Measurements from ENCODE around the gene PIP5K1B.

PIP5K1B gene

DNA sequence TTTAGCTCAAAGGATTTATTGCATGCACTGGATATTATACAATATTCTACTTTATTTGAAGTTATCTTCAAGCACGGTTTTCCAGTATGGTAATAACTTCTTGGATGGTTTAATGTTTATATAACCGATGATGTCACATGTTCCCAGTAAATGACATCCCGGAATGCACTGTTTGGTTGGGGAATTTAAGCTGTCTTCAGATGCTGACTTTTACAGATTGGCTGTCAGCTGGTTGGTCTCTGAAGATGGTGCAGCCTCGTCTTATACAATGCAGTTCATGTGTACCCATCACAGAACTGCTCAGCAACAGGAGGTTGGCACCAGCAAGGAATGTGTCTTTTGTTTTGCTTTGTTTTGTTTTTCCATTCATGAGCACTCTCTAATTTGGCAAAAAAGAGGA lies 165.0 kb downstream of the PIP5K1B start:
- no peak for TF ChIP-seq POLR2A (IDR thresholded peaks at IDR 0.05; ENCODE audit: low read depth, low read length)
- no peak for FAIRE-seq
- no peak for DNase-seq (ENCODE audit: insufficient read length, low spot score)

DNA sequence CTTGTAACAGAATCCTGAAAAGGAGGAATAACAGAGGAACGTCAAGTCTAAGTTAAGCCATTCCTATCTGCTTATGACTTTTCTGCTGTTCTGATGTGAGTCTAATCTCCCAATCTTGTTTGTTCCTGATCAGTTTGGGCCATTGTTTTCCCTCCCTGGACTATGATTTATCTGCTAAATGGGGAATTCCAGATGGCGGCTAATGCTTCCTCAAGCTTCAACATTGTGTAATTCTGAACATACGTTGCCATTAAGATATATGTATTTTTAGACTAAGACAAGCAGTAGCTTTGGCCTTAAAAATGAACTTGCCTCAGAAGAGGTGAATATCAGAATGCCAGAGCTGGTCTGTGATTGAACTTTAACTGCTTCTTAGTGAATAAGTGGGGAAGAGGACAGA lies 166.2 kb downstream of the PIP5K1B start:
- no peak for TF ChIP-seq POLR2A (IDR thresholded peaks at IDR 0.05; ENCODE audit: low read depth, low read length)
- no peak for DNase-seq (ENCODE audit: insufficient read length, low spot score)
- no peak for FAIRE-seq

DNA sequence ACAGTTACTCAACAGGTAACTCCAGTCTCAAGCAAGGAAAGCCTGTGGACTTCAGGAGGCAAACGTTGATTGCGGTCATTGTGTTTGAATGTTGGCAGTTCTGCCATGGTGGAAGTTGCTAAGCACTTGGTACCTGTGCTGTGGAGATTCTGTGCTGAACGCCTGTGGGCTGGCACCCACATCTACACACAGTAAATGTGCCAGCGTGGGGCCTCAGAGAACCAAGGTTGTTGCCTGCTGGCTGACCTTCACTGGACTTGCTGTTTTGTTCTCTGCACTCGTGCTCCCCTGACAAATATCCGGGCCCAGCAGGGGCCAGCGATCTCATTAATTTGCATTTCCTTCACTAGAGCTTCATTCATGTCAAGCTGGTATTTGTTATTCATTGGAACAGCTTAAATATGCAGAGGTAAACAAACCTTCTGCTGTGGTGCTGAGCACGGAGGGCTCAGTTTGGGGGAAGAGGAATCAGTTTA lies 167.0 kb downstream of the PIP5K1B start:
- DNase-seq (ENCODE audit: insufficient read length, low spot score): no peak
- no peak for TF ChIP-seq POLR2A (IDR thresholded peaks at IDR 0.05; ENCODE audit: low read depth, low read length)
- no peak for FAIRE-seq

DNA sequence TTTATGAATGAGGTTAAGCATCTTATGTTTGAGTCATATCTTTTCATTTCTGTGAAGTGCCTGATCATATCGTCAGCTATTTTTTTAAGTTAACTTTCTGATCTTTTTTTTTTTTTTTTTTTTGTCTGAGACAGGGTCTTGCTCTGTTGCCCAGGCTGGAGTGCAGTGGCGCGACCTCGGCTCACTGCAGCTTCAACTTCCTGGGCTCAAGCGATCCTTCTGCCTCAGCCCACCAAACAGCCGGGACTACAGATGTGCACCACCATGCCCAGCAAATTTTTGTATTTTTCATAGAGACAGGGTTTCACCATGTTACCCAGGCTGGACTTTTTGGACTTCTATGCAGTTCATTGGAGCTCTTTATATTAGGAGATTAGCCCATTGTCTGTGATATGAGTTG lies 168.1 kb downstream of the PIP5K1B start:
- FAIRE-seq: no peak
- DNase-seq (ENCODE audit: insufficient read length, low spot score): no peak

DNA sequence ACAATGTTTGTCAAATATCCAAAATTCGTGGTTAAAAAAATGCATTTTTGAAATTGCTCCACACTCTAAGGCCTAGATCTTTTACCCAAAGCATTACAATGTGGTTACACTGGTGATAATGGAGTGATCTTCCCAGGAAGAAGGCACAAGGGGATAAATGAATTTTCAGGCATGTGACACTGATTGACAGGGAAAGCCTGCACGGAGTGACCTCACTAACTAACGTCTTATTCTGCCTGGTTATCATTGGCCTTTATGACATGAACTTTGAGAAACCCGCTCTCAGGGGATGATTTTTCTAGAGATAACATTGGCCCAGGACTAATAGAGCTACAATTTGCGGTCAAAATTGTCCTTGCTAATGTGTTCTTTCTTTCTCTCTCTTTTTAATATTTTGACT lies 171.2 kb downstream of the PIP5K1B start:
- DNase-seq (ENCODE audit: insufficient read length, low spot score): no peak
- TF ChIP-seq POLR2A (IDR thresholded peaks at IDR 0.05; ENCODE audit: low read depth, low read length): no peak
- no peak for FAIRE-seq

More for the DNA sequence above, 168.1 kb downstream of the PIP5K1B start:
- TF ChIP-seq POLR2A (IDR thresholded peaks at IDR 0.05; ENCODE audit: low read depth, low read length): no peak

DNA sequence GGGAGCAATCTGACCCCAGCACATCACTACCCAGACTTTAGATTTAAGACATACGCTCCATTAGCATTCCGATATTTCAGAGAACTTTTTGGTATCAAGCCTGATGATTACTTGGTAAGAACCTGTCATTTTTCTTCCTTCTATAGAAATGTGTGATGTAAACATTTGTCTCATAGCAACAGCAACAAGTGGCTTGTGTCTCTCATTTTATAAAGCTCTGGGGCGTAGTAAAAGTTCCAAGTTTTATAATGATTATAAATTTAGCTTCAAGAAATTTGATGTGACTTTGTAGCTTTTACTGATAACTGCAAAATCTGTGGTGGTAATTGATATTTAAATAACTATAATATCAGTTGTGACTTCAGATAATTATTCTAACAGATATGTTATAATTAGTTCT lies 171.6 kb downstream of the PIP5K1B start:
- DNase-seq (ENCODE audit: insufficient read length, low spot score): no peak
- TF ChIP-seq POLR2A (IDR thresholded peaks at IDR 0.05; ENCODE audit: low read depth, low read length): no peak
- no peak for FAIRE-seq

DNA sequence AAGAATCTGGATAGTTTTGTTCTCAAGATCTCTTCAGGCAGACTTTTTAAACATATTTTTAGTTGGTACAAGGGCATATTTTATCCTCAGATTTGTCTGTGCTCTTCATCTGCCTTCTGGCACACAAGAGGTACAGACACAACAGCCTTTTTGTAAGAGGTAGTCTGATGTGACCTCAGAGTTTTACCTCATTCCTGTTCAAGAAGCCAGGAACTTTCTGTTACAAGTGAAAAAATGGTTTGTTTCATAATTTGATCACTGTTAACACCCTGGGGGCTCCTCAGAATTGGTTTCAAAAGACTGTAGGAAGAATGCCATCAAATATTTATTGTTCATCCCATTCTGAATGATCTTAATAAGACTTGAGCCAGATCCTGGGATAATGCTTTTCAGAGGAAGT lies 172.2 kb downstream of the PIP5K1B start:
- DNase-seq (ENCODE audit: insufficient read length, low spot score): no peak
- FAIRE-seq: no peak
- TF ChIP-seq POLR2A (IDR thresholded peaks at IDR 0.05; ENCODE audit: low read depth, low read length): no peak

DNA sequence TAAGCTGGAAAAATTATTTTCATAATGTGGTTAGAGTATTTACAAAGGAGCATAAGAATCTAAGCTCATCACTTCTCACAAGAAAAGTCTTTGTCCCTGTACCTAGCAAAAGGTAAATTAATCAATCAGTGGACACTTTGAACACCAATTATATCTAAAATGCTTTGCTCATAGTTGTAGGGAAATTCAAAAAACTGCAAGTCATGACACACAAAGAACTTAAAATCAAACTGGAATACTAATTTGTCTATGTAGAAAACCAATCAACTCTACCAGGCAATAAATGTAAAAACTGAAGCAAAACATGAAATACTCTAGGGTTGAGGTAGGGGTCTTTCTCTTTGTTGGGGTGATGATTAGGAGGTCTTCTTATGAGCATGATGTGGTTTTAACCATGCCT lies 173.4 kb downstream of the PIP5K1B start:
- TF ChIP-seq POLR2A (IDR thresholded peaks at IDR 0.05; ENCODE audit: low read depth, low read length): no peak
- FAIRE-seq (no peak), DNase-seq (ENCODE audit: insufficient read length, low spot score) (no peak)

DNA sequence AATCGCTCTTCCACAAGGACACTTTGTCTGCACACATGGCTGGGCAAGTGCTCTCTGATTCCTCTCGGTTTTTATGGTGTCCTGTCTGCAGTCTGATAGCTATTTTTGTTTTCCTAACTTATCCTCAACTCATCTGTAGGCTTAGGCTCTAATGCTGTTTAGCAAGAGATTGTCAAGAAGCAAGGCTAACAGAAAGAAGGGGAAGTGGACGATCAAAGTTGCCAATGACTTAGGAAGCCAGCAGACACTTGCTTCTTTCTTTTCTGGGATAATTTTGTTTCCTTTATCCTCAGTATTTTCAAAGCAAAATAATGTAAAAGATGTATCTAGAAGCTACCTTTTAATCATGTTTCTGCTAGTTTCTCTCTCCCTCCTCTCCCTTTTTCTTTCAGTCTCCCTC lies 178.2 kb downstream of the PIP5K1B start:
- no peak for FAIRE-seq
- no peak for DNase-seq (ENCODE audit: insufficient read length, low spot score)
- TF ChIP-seq POLR2A (IDR thresholded peaks at IDR 0.05; ENCODE audit: low read depth, low read length): no peak

DNA sequence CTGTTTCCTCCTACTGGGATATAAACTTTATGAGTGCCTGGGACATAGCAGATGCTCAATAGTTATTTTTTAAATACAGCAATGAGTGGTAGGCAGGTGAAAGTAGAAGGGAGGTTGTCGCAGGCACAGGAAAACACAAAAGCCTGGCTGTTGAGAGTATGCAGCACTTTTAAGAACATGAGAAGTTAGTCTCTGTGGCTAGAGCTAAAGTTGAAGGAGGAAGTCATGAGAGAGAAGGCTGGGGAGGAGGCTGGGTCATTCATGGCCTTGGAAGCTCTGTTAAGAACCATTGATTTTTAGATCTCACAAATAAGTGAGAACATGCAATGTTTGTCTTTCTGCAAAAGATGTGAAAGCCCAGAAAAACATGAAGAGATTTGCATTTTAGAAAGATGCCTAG lies 182.2 kb downstream of the PIP5K1B start:
- FAIRE-seq: no peak
- TF ChIP-seq POLR2A (IDR thresholded peaks at IDR 0.05; ENCODE audit: low read depth, low read length): no peak

DNA sequence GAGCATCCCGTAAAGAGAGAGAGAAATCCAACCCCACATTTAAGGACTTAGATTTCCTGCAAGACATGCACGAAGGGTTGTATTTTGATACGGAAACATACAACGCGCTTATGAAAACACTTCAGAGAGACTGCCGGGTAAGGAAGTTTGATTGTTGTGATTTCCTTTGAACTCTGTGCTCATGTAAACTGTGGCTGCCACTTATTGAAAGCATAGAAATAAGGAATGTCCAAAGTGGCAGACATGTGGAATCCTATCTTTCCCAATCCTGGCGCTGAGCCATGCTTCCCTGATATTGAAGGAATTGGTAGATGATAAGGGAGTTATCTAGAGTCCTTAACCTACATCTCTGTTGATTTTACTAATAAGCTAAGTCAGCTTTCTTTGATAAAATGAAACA lies 189.5 kb downstream of the PIP5K1B start:
- no peak for TF ChIP-seq POLR2A (IDR thresholded peaks at IDR 0.05; ENCODE audit: low read depth, low read length)
- DNase-seq (ENCODE audit: insufficient read length, low spot score) (no peak), FAIRE-seq (no peak)

More for the DNA sequence above, 182.2 kb downstream of the PIP5K1B start:
- no peak for DNase-seq (ENCODE audit: insufficient read length, low spot score)

DNA sequence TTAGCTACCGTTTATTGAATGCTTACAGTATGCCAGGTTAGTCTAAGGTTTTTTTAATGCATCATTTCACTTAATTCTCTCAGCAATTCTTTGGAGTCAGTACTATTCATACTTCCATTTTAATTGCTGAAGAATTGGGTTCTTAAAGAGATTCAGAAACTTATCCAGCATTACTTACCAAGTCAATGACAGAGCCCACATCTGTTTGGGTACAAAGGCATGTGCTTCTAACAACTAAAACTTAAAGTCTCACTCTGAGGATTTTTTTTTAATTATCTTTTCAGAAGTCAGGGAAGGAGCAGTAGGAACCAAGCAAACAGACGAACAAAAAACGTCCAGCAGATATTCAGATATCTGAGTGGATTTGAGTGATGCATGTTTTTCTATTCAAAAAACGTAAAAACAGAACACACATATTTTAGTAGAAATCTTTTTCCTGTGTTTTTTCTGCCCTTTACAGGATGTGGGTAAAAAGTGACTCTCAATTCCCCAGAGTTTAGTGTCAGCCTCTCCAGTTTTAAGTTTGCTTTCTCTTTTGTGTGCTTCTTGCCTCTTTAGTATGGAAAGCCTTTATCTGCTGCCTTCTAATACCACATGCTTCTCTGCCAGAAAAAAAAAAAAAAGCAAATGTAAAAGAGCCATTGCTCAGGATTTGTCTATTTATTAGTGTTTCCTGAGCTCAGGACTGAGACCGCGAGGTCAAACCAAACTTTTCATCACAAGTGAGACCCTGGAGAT lies 190.9 kb downstream of the PIP5K1B start:
- no peak for TF ChIP-seq POLR2A (IDR thresholded peaks at IDR 0.05; ENCODE audit: low read depth, low read length)
- FAIRE-seq (no peak), DNase-seq (ENCODE audit: insufficient read length, low spot score) (no peak)

DNA sequence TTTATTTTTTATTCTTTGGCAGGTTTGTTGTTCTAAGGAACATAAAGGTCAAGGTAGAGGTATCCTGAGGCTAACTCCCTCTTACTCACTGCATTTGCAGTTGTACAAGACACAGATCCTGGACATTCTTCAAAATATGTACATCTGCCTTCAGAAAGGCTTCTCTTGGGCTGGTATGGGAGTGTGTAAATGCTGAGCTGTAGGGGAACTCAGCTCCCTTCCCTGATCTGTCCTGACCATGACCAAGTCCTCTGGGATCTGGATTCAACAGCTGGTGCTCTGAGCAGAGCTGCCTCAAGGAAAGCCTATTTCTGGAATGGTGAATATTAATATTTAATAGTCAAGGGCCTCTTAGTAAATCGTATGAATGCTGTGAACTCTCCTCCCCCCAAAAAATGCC lies 191.4 kb downstream of the PIP5K1B start:
- FAIRE-seq (no peak), DNase-seq (ENCODE audit: insufficient read length, low spot score) (no peak)
- TF ChIP-seq POLR2A (IDR thresholded peaks at IDR 0.05; ENCODE audit: low read depth, low read length): no peak

DNA sequence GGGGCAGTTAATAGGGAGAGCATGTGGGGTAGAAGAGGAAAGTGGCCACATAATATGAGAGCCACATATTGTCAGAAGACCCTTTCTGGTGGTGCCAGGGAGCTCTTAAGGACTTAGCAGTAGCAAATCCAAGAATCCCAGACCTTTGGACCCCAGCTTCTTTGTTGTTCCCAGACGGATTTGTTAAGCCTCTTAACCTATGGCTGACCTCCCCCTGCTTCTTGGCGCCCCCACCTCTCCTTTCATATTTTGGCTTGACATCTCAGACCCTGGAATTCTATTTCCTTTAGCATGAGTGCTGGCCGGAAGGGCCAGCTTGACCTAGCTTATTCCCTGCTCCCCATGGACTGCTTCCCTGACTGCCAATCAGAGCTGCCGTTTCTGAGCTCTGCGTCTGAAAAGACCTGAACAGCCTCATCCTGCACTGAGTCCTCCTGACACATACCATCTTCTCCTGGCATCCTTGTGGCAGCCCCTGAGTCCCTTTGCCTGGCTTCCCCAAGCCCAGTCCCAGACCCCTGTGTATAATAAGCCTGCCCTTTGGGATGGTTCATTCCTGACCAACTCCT lies 192.6 kb downstream of the PIP5K1B start:
- no peak for TF ChIP-seq POLR2A (IDR thresholded peaks at IDR 0.05; ENCODE audit: low read depth, low read length)
- no peak for FAIRE-seq

DNA sequence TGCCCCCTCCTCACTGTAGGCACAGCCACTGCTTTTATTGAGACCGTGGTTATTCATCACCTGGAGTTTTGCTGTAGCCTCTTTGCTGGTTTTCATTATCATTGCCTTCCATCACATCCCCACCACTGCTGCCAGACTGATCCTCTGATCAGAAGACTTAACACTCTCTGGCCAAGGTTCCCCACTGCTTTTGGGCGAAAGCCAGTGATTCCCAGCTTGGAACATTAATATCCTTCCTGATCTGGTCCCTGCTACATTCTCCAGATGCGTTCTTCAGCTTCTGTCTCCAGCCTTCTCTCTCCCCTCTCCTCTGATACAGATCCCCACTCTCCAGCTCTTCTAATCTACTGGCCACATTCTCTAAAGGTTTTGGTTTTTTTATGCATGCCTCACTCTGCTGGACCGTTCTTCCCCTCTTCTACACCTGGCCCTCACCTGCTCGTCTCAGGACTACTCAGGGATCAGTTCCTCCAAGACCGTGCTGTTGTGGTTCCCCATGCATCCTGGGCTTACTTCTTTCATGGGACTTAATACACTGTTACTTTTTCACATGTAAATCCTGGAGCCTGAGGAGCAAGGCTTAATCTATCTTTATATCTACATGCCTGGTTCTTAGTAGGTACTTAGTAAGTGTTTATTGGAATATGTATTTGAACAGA lies 193.9 kb downstream of the PIP5K1B start:
- TF ChIP-seq POLR2A (IDR thresholded peaks at IDR 0.05; ENCODE audit: low read depth, low read length): no peak
- DNase-seq (ENCODE audit: insufficient read length, low spot score): no peak
- no peak for FAIRE-seq

More for the DNA sequence above, 192.6 kb downstream of the PIP5K1B start:
- no peak for DNase-seq (ENCODE audit: insufficient read length, low spot score)

All from H54 (cell line).